ENCODE measurements around the gene LAMA3.

- TF ChIP-seq CTCF (conservative IDR thresholded peaks at IDR 0.05; ENCODE audit: low read length) (no peak), EZH2phosphoT487 (IDR thresholded peaks at IDR 0.05; ENCODE audit: borderline replicate concordance) (no peak)
Measured at GRCh38 chr18:23803755-23804154, 114.5 kb downstream of the LAMA3 start.

Measured in Loucy (cell line).